HL-60 (cell line): ENCODE results near the gene SLC13A1.

Experiments used
- CTCF ChIP-seq: IDR thresholded peaks from one replicate; pipeline ENCODE4 v1.5.1; 2011; ENCODE audit warnings: low read length, control low read depth, inconsistent platforms; ENCODE audit not compliant: insufficient read depth
- GABPA ChIP-seq: IDR thresholded peaks from 2 replicates; pipeline ENCODE4 v1.6.1; 2012; ENCODE audit warnings: low read depth
- POLR2AphosphoS5 ChIP-seq: IDR thresholded peaks from 2 replicates; pipeline ENCODE4 v1.6.1; 2012; ENCODE audit warnings: low read depth
- REST ChIP-seq: IDR thresholded peaks from 2 replicates; pipeline ENCODE4 v1.6.1; 2012; ENCODE audit warnings: low read depth; ENCODE audit not compliant: insufficient replicate concordance
- SPI1 ChIP-seq: IDR thresholded peaks from 2 replicates; pipeline ENCODE4 v1.6.1; 2012; ENCODE audit warnings: low read depth, mild to moderate bottlenecking, borderline replicate concordance

- TF ChIP-seq CTCF (no peak), POLR2AphosphoS5 (no peak), REST (no peak), SPI1 (no peak), GABPA (no peak)
Measured at GRCh38 chr7:123208793-123209192, 9.0 kb upstream of the SLC13A1 start.
